HG03039 (cell line): ENCODE results near the gene LPGAT1.

Experiments
- ATAC-seq: cut with Tn5 transposase; IDR thresholded peaks from one replicate; pipeline ENCODE4 v1.9.1; 2021; ENCODE audit warnings: mild to moderate bottlenecking, moderate library complexity; ENCODE audit not compliant: unreplicated experiment

The LPGAT1 gene

DNA sequence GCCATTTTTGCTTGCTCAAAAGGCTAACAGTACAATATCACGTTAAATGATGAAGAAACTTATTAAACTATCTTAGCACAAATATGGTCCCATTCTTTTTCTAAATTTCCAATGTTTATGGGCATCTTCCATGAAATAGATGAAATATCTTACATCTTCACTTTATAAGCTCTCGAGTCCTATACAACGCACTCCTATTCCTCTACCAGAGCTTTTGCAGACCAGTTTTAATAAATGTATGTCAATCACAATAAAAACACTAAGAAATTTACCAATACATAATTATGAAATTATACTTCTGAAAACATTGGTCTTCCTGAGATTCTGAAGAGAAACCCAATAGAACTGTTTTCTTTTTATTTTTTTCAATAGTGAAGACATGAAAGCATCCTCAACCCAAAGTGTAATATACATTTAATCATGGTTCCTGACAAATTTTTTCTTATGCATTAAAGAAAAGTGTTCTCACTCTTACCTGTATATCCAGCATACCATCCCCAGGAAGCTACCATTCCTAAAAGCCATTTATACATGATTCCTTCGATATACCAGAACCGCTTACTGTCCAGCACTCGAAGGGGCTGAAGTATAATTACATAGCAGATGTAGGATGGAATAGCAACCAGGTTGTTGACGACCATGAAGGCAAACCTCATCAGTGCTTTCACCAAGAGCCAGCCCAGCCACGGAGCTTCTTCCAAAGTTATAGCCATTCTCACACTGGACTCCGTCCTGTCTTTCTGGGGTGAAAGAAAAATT lies 1.8 kb downstream of the LPGAT1 start:
- no peak for ATAC-seq

DNA sequence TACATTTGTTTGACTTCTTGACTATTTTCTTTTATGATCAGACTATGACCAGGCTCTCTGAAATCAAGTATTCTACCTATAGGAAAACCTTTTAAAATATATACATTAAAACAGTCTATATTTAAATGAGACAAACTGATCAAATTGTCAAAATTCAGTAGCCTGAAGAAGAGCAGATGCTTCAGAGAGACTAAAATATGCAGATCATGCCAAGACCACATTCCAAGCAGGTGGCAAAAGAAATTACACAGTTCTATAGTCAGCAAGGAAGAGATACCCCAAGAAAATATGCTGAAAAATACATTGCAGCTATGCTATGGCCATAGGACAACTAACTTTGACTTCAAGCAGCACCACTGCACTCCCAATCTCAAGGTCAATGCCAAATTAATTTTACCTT lies 3.5 kb downstream of the LPGAT1 start:
- no peak for ATAC-seq

DNA sequence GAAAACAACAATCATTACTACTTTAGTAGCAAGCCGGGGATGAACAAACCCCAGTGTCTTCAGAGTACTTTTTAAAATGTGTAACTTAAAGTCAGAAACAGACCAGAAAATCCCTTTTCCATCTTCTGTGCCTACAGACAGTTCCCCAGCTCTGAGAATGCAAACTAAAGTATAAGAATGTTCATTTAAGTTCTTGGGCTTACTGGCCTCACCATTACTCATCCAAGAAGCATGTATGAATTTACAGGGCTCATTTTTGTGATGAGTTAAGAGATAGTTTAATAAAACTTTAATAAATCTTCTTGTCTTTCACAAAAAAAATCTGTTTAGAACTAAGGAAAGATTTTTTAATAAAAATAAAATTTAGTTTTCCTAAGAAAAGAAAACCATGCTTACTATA lies 4.6 kb downstream of the LPGAT1 start:
- no peak for ATAC-seq

DNA sequence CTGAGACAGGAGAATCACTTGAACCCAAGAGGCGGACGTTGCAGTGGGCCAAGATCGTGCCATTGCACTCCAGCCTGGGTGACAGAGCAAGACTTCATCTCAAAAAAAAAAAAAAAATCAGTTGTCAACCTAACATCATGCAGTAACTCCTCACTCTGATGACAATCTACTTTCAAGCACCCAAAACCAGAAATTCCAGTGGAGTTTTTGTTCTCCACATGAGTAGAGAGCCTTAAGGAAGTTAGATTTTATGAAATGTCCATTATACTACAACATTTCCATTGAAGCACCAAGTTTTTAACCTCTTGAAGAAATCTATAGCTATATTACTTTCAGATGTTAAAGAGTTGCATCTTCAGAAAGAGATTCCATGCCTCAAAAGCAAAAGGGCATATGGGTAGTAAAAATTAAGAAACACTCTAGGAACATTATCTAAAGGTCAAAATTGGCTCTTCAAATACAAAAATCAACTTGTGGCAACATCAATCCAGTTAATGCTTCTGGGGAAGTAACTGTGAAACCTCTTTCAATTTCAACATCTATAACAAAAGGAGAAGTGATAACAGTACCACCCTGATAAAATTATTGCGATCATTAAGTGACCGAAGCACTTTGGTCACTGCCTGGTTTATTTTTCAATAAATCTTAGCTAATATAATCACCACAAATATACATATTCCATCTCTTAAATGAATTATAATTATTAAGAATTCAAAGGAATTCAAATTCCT lies 7.7 kb downstream of the LPGAT1 start:
- no peak for ATAC-seq

GRCh38 chr1:211816586-211816985 lies 14.0 kb downstream of the LPGAT1 start:
- no peak for ATAC-seq

DNA sequence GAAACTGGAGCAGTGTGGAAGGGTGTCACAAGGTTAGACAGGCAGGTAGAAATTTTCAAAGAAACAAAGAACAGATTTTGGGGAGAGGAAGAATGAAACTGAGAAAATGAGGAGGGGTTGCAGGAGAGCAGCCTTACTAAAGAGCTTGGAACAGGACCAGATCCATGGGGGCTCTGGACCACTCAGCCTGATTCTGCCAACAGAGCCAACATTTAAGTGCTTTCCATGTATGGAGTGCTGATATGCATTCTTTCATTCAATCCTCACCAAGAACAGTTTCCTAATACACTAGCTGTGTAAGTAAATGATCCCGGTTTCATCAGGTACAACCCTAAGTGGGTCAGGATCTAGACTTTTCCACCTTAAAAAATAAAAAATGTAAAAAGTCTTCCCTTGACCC lies 16.2 kb downstream of the LPGAT1 start:
- no peak for ATAC-seq

DNA sequence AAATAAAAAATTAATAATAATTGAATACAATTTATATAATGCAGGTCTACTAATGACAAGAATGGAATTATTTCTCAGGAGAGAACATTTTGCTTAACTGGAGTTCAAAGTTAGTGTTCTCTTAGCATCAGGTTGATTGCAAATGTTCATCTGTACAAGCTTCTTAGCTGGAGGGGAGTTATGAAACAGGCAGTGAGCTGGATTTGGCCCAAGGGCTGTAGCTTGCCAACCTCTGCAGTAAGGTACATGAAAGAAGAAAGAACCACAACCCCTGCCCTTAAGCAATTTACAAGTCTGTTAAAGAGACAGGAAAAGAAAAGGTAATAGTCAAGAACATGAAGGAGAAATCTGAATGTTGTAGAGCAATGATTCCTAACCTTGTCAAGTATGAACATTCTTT lies 17.0 kb downstream of the LPGAT1 start:
- ATAC-seq = no peak

DNA sequence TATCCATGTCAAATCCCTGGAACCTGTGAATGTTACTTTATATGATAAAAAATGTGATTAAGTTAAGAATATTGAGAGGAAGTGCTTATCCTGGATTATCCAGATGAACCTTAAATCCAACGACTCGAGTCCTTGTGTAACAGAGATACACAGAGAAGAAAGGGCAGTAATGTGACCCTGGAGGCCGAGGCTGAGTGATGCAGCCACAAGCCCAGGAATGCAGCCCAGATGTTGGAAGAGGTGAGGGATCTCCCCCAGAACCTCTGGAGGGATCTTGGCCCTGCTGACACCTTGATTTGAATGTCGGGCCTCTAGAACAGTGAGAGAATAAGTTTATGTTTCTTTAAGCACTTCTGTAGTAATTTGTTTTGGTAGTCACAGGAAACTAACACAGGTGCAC lies 18.0 kb downstream of the LPGAT1 start:
- no peak for ATAC-seq

GRCh38 chr1:211811848-211812247 lies 18.7 kb downstream of the LPGAT1 start:
- no peak for ATAC-seq

- ATAC-seq = no peak
Measured at GRCh38 chr1:211811126-211811525, 19.4 kb downstream of the LPGAT1 start.

- ATAC-seq = no peak
Measured at GRCh38 chr1:211808475-211808874, 22.1 kb downstream of the LPGAT1 start.

DNA sequence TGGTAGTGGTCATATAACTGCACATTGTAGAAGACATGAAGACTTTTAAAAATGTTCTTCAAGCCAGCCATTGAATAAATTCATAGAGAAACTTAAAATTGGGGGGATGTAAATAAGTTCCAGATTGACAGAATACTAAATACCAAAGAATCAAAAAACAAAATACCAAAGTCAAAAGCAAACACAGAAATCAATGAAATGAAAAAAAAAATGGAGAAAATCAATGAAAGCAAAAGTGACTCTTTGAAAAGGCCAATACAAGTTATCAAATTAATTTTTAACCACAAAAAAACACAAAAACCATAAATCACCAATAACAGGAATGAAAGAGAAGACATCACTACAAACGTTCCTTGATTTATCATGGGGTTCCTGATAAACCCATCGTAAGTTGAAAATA lies 25.6 kb downstream of the LPGAT1 start:
- no peak for ATAC-seq

- no peak for ATAC-seq
Measured at GRCh38 chr1:211800925-211801607, 29.5 kb downstream of the LPGAT1 start.

GRCh38 chr1:211797994-211798393 lies 32.6 kb downstream of the LPGAT1 start:
- no peak for ATAC-seq

GRCh38 chr1:211791979-211792378 lies 38.6 kb downstream of the LPGAT1 start:
- ATAC-seq = no peak

DNA sequence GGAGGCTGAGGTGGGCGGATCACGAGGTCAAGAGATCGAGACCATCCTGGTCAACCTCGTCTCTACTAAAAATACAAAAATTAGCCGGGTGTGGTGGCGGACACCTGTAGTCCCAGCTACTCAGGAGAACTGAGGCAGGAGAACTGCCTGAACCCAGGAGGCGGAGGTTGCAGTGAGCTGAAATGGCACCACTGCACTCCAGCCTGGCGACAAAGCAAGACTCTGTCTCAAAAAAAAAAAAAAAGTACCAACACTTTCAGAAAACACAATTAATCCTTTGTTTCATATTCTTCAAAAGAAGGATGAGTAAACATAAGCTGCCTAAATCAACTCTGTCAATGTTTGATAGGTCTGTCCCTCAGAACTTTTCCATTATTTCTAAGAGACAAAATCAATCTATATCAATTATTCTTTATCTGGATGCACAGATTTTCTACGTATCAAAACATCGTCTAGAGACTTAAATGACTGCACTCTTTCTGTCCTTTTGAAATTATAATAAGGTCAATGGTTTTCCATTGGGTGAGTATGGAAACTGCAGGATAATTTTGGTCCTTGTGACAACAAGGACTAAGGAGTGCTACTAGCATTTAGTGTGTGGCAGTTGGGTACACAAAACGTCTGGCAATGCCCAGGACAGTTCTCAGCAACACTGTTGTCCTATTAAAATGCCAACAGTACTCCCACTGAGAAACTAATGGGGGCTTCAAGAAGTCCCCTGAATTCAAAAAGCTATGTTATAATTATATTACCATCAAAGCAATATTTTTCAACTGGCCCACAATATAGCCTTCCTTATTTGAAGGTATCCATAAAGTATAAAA lies 40.7 kb downstream of the LPGAT1 start:
- no peak for ATAC-seq

- ATAC-seq = no peak
Measured at GRCh38 chr1:211788626-211789025, 41.9 kb downstream of the LPGAT1 start.

GRCh38 chr1:211783897-211784296 lies 46.7 kb downstream of the LPGAT1 start:
- no peak for ATAC-seq

DNA sequence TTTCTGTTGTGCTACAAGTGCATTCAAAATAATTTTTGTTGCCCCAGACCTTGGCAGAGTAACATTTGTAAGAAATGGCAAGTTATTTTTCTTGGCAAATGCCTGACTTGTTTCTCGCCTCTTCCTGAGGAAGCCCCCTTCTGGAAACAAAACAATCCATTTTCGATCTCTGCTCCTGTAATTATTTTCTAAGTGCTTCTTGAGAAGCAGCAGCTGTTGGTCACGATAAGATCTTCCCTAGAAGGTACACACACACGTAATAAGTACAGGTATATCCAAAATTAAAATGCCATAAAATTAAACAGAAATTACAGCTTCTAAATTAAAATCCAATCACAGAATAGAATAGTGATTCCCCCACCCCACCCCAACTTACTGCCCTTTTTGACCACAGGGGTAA lies 47.3 kb downstream of the LPGAT1 start:
- no peak for ATAC-seq

DNA sequence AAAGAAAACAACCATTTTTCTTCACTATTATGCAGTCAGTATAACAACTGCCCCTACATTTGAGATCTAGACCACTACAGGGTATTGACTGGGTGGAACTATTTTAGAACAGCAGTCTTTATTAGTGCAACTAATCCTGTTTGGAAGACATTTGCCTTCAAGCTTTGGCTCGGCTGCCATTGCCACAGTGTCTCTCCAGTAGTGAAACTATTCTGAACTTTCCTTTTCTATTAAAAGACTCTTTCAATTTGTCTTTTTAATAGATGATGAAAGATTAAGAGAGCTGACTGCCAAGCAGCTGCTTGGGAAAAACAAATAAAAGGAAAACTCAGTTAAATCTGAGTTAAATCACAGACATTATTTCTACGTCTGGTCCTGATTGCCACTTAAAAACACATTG lies 49.3 kb downstream of the LPGAT1 start:
- no peak for ATAC-seq

DNA sequence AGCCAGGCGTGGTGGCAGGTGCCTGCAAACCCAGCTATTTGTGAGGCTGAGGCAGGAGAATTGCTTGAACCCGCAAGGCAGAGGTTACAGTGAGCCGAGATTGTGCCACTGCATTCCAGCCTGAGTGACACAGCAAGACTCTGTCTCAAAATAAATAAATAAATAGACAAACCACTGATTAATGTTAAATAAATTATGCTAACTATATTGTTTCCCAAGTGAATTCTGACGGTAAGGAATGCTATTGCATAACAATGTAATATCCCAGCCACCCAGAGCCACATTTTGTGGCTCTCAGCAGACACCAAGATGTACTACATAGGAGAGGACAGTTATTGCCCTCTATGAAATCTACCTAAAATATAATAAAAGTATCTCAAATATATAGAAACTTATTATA lies 55.4 kb downstream of the LPGAT1 start:
- ATAC-seq = no peak
